GM19099 (cell line): Measurements from ENCODE around the gene SLC5A8.

Experiments used
- POLR2A ChIP-seq: IDR thresholded peaks from 3 replicates; pipeline ENCODE4 v1.6.1; 2011; ENCODE audit warnings: low read depth; ENCODE audit not compliant: insufficient read length; ENCODE audit errors: extremely low read depth

Gene SLC5A8

DNA sequence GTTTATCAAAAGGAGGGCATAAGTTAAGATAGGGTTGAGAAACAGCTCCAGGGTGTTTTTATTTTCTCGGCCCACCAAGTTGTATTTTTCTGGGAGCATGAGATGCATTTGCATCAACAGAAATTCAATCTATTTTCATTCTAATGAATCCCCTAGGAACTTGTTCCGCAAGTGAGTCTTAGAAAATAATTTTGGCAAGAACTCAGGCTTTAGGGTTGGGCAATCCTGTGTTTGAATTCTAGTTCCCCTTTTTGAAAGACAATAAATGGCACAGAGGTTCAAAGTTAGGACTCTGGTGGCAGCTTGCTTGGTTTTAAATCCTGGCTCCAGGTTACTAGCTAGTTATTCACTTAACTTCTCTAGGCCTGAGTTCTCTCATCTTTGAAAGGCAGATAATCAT, 23.7 kb downstream of the SLC5A8 start:
- TF ChIP-seq POLR2A: no peak

DNA sequence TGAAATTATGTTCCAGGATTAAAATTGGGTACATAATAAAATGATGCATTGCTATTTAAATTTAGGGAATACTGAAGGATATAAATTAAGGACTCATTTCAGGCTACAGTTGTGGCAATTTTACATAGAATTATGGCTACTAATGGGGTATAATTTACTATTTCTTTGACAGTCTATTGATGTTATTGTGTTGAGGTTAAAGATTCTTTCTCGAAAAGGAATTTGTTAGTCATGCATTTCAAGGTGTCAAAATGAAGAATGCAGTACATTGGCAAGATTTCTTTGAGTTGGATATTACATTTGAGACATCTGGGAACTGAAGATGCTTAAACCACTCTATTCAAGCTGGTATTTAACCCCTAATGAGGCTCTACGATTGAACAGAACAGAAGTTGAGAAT, 28.3 kb downstream of the SLC5A8 start:
- no peak for TF ChIP-seq POLR2A

DNA sequence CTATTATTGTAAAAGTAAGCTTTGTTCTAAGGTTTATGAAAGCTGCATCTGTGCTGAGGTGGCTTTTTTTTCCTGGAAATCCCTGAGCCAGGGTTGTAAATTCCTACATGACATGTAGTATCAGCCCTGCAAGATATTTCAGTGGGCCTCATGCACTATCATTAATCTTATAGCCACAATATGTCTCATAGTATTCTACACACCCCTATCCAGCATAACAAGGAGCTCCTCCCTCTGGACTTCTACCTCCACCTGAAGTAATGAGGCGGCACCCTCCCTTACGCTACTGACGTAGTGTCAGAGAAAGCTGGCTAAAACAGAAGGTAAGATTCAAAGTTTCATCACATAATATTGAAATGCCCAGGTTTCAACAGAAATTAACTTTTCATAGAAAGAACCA, 35.5 kb downstream of the SLC5A8 start:
- TF ChIP-seq POLR2A: no peak

GRCh38 chr12:101173197-101173749, 36.8 kb downstream of the SLC5A8 start:
- TF ChIP-seq POLR2A: no peak

DNA sequence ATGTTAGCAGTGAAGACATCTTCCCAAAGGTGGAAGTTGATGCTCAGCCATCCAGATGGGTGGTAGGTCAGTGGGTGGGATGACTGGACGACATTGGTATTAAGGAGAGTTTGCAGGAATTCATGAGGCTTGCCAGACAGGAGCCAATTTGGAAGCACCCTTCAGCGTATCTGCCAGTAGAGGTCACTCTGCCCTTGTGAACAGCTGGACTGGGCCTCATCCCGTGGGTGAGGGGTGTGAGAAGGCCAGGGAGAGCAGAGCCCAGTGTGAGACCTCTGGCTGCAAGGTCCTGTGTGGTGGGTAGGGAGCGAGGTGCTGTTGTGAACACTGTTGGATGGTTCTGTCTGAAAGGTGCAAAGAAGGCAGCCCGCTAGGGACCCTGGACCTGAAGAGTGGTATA, 37.7 kb downstream of the SLC5A8 start:
- no peak for TF ChIP-seq POLR2A

DNA sequence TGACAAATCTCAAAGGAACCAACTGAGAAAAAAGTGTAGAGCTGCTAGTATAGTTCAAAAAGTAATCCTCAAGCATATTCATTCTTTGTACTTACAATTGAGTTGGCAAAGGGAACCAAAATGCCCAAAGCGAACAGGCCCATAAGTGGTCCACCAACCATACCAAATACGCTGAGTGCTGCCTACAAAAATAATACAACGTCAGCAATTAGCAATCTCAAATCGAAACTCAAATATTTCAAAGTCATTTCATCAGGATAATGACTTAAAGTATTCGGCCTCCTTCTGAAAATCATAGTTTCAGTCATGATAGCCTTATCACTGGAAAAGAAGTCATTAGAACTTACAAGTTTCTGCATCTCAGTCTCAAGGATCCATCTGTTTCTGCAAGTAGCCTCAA, 42.0 kb downstream of the SLC5A8 start:
- no peak for TF ChIP-seq POLR2A

GRCh38 chr12:101166866-101167265, 43.2 kb downstream of the SLC5A8 start:
- no peak for TF ChIP-seq POLR2A

DNA sequence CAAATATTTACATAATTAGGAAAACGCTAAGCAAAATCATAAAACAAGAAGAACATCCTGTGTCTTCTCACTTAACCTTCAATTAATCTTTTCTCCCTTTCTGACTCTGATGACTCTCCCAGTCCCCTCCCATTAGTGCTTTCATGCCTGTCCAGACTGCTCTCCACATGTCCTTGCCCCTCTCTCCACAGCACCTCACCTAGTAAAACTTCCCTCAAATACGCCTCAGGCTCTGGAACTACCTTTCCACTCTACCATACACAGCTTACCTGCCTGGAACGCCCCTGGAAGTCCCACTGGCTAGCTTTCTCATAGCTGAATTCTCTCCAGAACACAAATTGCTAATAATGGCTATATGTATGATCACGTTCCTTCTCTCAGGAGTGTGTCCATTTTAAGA, 44.7 kb downstream of the SLC5A8 start:
- TF ChIP-seq POLR2A: no peak

DNA sequence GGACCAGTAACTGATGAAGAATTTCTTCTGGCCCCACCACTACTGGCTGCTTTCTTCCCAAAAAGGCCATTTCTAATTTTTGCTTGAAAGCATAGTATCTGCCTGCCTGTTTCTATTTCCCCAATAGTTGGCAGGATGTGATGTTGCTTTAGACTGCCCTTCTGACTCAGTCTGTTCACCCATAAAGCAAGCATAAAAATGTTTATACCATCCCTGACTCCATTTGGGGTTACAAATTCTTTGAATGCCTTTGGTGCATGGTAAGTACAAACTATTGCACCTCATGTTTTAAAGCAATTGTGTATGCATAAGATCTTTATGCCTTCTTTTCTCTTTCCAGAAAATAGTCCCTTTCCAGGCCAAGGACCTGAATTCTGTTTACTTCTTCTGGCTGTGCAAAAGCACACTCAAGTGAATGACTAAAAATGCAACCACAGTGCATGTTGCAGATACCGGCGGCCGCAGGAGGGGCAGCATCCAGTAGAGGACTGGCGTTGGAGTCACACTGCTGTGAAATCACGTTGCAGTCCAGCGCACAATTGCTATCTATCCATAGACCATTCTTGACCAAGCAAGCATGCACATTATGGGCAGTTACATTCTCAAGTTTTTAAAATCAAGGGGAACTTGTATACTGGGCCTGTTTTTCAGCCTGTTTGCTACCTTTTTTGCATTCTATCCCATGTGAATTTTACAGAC, 82.4 kb downstream of the SLC5A8 start:
- TF ChIP-seq POLR2A: no peak

- TF ChIP-seq POLR2A: no peak
Measured at GRCh38 chr12:101117842-101118241, 92.2 kb downstream of the SLC5A8 start.

DNA sequence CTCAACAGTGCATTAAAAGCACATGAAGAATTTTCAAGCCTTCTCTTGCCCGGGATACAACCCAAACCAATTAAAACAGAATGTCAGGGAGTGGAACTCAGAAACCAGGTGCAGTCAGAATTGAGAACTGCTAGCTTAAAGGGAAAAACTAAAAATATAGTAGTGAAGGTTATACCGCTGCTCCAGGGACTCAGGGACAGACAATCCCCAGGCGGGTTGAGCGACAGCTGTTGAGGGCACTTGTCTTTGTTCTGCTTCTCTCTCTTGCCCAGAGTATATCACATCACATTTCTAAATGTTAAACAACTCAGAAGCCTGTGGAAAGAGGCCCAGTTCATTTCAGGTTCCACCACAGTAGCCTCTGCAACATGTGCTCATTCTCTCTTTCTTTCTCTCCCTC, 93.1 kb downstream of the SLC5A8 start:
- TF ChIP-seq POLR2A: no peak

DNA sequence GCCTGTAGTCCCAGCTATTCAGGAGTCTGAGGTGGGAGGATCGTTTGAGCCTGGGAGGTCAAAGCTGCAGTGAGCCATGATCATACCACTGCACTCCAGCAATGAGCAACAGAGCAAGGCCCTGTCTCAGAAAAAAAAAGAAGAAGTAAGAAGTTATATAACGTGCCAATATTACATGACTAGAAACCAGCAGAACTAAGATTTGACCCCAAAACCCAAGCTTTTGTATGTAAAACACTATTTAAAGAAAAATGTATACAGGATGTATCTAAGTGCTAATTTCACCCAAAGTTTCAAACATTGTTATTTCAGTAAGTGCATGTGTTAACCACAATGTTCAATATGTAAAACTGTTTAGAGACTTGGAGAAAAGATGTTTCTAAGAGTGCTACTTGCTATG, 94.7 kb downstream of the SLC5A8 start:
- TF ChIP-seq POLR2A: no peak

DNA sequence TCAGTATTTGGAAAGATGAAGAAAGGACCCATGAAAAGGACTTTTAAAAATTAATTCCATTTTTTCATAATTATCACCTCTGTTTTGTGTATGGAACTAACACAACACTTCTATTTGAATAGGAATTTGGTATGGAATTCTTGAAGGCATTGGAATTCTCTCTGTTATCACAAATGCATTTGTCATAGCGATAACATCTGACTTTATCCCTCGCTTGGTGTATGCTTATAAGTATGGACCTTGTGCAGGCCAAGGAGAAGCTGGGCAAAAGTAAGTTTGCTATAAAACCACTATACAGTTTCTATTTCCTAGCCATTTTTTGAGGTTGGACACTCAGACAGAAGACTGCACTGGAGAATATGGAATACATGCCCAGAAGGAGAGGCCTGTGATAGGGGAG, 98.6 kb downstream of the SLC5A8 start:
- TF ChIP-seq POLR2A: no peak

- no peak for TF ChIP-seq POLR2A
Measured at GRCh38 chr12:101110866-101111265, 99.2 kb downstream of the SLC5A8 start.

- TF ChIP-seq POLR2A: no peak
Measured at GRCh38 chr12:101108130-101108529, 101.9 kb downstream of the SLC5A8 start.

- TF ChIP-seq POLR2A: no peak
Measured at GRCh38 chr12:101107032-101107763, 102.8 kb downstream of the SLC5A8 start.
